ENCODE results near the gene ATP8A2.

The ATP8A2 gene

DNA sequence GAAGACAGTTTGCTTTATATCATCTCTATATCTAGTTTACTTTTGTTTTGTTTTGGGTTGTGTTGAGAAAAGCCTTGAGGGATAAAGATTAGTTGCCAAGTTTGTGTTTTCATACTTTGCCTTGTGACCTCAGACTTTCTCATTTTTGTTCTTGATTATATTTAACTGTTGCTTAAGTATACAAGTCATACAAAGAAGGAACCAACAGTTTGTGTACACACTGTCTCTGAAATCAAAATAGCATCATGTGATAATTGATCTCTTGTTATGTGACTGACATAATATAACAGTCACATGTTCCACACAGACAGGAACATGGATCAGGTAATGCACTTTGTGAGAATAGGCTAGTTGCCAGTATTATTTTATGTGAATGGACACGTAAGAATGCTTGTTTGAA, 609.3 kb downstream of the ATP8A2 start:
- DNase-seq, result no peak

DNA sequence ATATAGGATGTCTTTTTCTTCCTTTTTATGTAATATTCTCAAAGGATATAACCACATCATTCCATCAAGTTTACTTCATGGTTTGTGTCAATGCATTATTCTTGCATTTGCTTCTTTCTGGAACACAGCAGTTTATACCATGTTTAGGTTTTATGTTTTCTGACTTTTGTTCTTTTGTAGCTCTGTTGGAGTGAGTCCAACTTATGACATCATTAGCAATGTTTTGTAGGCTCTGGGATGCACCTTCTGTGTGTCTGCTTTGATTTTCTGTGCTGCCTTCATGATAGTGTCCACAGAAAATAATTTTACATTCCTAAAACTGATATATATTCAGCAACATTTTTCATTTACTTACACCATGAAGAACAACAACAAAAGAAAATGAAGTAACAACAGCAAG, 611.1 kb downstream of the ATP8A2 start:
- DNase-seq, result no peak

DNA sequence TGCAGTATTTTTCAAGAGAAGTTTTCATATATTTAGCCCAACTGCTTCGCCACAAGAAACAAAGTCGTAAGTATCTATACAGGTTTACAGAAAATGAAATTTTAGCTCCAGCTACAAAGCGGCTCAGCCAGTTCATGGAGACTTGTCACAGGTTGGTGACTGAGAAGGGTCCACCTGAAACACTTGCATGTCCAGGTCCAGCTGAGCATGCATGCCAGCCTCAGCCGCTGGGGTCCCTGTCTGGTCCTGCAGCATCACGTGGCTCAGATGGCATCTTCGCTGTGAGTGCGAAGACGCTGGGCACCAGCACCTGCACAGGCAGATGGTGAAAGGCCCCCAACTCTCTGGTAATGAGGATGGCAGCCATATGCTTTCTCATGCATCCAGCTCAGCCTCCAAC, 616.2 kb downstream of the ATP8A2 start:
- DNase-seq, result no peak

DNA sequence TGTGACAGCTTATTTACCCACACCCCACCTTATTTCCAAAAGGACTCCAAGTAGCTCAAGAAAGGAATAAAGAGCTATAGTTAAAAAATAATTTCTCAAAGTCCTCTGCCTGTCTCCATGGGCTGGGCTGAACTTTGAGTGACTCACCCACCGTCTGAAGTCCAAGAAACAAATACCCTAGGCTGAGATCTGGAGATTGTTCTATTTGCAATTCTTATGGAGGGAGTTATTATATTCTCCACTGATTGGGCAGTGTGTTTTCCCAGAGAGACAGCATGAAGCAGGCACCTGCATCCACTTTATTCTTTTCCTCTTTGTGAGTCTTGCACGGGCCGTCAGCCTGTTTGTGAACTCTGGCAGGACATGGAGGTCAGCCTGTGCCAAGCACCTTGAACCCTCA, 616.9 kb downstream of the ATP8A2 start:
- no peak for DNase-seq

DNA sequence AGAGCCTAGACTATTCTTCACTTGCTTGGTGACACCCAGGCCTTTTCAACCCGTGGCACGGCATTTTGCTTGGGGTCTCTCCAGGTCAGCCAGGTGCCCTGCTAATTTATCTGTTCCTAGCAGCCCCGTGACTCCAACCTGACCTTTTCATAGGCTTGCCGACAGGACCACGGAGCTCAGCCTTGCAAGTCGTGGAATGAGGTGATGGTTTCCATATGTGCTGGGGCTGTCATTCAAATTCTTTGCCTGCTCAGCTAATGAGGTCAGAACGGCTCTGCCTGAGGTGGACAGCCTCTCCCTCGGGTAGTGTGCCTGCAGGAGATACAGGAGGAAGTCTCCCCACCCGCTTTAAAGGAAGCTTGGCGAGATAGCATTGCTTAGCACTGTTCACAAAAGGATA, 619.0 kb downstream of the ATP8A2 start:
- no peak for DNase-seq

DNA sequence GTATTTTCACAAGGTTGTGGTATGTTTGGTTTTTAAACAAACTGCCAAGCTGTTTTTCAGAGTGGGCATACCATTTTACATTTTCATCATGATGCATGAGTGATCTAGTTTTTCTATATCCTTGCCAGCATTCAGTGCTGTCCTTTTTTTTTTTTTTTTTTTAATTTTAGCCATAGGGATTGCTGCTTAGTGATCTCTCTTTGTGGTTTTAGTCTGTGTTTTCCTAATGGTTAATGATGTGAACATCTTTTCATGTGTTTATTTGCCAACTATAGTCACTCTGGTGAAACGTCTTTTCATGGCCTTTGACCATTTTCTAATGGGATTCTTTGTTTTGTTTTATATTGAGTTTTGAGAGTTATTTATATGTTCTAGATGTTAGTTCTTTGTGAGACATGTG, 620.3 kb downstream of the ATP8A2 start:
- DNase-seq, result no peak

DNA sequence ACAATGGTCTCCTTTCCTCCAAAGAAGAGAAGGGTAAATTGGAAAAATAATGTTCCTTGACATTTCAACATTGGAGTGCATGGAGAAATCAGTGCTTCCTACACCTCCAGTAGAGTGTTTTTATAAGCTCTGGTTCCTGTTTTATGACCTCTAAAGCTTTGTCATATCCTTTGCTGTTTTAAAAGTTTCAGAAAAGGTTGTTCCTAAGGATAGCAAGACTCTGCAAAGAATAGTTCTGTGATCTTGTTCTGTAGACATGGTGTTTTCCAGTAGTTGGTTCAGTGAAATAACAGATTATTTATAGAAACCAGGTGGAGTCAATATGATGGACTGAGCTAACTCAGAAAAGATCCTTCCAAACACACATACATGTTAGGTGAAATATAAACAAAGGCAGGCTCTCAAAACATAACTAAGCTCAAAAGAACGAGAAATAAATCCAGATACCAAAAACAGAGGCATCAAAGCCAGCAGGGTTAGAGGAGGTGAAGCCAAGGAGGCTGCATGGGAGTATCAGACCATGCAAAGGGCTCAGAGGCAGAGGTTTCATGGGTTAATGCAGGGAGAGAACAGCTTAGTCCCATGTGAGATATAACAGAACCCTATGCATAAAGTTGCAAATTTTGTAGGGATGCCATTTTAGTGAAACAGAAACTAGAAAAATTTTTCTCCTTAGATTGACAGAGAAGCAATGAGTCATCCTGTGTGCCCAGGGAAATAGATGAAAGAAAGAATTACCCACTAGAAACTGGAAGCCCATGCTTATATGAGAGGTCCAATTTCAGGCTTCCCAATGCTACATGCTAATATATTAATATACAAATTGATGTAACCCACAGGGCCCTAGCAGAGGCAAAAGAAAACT, 635.7 kb downstream of the ATP8A2 start:
- no peak for DNase-seq

DNA sequence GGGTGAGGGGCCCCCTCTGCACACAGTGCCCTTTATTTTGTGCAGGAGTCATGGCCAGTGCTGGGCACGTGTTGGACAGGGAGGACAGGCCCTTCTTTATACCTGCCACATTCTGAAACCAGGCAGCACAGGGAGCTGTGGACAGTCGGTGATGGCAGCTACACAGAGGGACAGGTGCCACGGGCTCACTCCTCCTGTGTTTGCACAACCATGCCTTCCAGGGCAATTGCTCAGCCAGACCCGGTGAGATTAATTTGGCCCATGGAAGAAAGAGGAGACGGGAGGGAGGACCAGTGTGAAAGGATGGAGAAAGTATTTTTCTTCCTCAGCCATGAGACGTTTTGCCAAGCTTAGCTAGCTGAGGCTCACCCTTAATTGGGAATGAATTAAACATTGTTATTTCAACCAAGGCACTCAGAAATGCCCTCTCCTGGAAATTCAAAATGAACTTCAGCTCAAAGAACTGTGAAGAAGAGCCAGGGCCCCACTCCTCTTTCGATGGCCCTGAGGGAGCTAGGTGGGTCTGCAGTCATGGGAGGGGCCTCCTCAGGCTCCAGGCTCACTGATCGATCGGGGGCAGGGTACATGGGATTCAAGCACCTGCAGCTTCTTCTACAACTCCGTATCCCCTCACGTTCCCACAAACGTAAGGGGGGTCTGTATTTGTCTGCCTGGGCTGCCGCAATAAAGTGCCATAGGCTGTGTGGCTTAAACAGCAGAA, 638.9 kb downstream of the ATP8A2 start:
- no peak for DNase-seq

DNA sequence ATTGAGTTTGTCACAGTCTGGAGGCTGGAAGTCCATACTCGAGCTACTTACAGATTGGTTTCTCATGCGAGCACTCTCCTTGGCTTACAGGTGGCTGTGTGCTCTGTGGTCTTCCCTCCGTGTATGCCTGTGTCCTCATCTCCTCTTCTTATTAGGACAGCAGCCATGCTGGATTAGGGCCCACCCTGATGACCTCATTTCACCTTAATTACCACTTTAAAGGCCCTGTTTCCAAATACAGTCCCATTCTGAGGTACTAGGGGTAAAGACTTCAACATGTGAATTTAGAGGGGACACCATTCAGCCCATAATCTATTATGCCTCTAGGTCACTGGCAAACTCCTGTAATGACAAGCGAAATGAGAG, 639.4 kb downstream of the ATP8A2 start:
- no peak for DNase-seq

DNA sequence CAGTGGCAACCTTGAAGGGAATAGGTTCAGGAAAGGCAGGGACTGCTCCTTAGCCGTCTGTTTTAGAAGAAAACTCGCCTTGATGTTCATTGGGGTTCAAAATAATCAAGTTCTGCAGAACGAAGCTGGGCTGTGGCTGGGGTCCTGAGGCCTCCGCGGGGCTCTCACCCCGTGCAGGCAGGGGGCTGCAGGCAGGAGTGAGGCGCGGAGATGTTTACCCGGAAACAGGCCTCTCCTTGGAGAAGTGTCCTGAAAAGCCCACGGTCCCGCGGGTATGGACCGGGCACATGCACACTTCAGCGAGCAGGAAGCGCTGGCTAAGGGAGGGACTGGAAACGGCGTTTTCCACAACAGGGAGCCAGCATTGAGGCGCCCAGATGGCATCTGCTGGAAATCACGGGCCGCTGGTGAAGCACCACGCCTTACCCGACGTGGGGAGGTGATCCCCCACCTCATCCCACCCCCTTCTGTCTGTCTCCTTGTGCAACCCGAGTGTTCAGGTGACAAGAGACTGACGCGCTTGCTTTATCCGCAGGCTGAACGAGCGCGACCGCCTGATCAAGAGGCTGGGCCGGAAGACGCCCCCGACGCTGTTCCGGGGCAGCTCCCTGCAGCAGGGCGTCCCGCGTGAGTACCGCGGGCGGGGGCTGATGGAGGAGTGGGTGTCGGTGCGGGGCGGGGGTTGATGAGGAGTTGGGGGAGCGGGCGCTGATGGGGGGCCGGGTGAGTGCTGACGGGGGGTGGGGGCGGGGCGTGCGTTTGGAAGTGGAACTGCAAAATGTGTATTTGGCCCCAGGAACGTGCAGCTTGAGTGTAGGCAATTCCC, 640.4 kb downstream of the ATP8A2 start:
- DNase-seq, result no peak

DNA sequence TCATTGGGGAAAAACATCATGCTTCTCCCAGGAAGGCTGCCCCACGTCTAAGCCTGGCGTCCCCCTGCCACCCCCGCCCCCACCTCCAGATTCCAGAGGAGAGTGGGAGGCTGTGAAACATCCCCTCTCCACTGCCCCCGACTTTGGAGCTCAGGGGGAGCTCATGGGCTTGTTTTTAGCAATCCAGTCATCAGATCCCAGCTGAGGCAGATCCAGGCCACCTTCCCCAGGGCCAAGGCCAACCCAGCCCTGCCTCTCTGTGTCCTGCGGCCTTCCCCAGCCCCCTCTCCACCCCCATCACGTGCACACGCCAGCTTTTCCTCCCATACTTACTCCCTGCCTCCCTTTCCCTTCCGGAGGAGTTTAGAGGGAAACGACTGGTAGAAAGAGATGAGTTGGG, 641.2 kb downstream of the ATP8A2 start:
- DNase-seq, result no peak

DNA sequence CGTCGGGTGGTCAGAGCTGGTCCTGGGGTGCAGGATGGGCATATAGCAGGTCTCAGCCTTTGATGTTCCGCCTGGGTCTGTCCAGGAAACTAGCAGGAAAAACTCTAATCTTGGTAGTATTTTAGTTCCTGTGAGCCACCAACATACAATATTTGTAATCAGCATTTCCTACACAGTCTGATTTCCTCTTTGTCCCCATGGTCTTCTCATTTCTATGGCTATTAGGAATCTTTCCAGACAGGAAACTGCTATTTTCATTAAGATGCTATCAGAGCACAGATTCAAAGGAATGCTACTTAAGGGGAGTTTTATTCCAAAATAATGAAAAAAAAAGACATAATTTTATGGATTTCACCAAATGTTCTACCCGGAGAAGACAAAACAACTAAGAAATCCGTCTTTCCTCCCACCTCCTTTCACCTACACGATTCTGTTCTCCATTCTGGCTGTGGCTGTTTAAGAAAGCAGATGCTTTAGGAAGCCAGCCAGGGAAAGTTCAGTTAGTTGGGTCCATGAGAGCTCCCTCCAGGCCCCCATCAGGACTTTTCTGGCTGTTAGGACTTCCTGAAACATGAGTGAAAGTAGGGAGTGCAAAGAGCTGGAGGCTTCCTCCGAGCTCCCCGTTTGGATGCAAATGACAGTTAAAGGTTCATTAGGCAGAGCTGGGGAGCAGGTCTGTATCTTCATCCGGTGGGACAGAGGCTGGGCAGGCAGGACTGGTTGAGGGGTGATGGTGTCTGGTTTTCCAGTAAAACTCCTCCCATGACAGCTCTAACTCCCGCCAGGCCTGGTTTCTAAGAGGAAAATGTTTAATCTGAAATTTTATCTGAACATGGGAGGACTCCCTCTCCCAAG, 643.7 kb downstream of the ATP8A2 start:
- no peak for DNase-seq

DNA sequence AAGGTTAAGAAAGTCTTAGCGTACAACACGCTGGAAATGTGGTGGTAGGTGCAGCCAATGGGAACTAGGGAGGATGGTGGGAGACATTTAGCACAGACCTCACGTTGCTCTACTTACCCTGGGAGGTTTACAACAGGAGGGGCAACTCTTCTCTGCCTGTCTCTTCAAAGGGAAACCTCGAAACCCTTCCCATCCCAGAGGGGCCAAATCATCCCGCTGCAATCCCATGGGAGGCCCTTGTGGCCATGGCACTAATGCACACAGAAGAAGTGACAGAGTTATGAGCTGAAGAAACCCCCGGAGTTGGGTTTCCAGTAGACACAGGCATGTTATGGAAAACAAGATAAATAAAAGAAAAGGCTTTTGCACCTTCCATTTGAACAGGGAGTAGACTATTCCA, 644.4 kb downstream of the ATP8A2 start:
- DNase-seq, result no peak

DNA sequence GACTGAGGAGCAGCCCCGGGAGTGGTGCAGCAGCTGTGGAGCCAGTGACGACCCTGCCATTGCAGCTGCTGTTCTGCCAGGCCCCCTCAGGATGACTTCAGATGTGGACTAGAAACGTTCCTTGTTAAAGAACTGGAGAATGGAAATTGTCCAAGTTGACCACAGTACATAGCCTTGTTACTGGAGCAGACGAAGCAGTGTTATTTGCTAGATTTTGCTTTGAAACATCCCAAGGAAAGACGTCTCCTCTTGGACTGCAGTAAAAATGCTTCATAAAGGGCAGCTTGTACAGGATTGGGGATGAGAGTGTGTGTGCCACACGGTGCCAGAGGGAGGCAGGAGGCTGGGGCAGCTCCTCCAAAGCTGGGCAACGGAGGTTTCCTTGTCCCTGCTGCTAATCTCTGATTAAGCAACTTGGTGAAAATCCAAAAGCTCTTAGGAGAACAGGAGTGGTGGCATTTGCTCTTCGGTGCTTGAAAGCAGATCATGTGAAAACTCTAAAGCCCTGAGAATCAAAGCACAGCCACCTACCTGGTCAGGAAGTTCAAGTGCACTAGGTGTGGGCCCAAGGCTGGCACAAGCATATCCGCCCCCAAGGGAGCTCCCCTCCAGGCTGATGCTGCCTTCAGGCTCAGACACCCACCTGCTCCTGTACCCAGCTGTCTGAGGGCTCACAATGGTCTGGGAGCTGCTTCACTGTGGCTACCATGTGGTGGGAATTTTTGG, 645.6 kb downstream of the ATP8A2 start:
- no peak for DNase-seq

DNA sequence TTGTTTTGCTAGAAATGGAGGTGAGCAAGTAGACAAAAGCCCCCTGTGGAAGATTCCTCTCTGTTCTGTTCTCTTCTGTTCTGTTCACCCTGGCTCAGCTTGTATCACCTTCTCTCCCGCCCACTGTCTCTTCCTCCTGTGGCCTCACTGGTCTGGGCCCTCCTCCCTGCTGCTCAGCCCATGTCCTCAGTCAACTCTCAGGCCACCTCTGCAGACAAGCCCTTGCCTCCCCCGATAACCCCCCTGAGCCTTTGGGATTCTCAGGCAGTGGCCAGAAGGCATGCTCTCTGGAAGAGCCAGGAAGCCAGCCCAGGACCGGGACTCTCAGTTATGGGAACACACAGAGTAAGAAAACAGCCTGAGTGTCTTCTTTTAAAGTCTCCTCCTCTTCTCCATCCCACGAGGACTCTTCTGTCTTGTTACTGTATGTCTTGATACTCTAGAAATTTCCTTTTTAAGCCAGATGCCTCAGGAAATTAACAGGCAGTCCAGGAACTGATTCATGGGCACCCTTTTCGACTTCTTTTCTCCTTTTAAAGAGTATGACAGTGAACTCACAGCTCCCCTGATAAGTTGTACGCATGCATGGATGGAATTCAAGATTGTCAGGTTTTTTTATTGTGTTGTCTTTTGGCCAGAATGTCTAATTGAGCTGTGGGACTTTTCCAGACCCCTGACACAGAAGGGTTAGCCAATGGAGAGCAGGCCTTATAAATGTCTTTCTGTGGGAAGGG, 646.3 kb downstream of the ATP8A2 start:
- DNase-seq, result no peak

DNA sequence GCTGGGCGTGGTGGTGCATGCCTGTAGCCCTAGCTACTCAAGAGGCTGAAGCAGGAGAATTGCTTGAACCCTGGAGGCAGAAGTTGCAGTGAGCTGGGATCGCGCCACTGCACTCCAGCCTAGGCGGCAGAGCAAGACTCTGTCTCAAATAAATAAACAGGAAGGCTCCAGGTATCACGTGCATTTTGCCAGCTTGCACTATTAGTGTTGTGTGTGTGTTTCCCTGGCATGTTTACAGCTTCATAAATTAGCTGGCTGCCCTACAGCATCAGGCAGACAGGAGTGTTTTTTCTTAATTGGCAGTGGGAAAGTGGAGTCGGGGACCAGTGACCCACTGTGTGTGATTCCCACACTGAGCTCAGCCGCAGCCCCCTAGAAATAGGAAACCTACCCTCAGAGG, 647.5 kb downstream of the ATP8A2 start:
- no peak for DNase-seq

DNA sequence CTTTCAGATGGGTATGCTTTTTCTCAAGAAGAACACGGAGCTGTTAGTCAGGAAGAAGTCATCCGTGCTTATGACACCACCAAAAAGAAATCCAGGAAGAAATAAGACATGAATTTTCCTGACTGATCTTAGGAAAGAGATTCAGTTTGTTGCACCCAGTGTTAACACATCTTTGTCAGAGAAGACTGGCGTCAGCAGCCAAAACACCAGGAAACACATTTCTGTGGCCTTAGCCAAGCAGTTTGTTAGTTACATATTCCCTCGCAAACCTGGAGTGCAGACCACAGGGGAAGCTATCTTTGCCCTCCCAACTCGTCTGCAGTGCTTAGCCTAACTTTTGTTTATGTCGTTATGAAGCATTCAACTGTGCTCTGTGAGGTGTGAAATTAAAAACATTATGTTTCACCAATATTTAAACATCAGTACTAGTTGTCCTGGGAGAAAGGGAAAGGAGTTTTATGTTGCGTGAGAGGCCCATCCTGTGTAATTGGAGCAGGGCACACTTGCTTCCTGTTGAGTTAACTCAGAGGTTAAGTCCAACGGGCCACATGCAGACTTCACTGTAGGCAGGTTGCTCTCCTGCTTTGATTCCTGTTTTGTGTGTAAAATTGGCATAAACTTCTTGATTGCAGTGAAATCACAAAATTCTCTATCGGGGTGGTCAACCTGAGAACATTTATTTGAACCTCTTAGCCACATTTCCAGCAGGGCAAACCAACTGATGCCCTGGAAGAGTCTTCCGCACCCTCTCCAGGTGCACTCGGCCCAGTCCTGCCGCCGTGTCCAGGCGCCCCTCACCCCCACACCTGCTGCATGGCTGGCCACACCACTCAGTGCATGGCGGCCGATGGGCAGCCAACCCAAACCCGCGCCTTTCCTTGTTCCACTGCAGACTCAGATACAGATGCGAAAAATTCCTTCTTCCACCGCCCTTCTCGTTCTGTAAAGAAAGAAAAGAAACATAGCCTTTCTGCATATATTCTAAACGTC, 648.4 kb downstream of the ATP8A2 start:
- DNase-seq, result no peak

DNA sequence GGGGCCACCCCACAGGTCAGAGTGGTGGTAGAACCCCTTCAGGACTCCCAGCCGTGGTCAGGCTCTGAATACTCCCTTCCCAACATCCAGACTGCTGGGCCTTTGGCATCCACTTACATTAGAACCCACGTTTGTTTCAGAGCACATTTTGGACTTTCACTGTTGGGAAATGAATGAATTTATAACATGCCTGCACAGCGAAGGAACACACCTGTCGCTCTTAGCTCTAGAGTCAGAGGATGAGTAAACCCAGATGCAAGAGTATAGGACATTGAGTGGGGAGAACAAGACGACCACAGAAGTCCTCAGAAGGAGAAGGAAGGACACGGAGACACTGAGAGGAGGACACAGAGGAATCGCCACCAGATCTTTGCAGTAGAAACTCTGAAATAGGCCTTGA, 649.1 kb downstream of the ATP8A2 start:
- DNase-seq, result no peak

DNA sequence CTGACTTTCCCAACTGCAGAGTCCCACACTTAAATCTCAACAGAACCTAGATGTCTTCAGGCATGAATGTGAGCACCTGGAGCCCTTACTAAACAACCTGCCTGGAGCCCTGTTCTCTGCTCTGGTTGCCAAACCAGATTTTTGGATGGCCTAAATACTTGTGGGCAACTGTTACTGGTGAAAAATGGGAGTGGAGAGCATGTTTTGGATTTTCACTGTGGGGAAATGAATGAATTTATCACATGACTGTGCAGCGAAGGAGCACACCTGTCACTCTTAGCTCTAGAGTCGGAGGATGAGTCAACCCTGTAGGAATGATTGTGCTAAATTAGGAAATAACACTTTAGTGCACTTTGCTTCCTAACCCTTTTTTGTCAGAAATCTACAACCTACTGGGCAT, 649.7 kb downstream of the ATP8A2 start:
- DNase-seq, result no peak

DNA sequence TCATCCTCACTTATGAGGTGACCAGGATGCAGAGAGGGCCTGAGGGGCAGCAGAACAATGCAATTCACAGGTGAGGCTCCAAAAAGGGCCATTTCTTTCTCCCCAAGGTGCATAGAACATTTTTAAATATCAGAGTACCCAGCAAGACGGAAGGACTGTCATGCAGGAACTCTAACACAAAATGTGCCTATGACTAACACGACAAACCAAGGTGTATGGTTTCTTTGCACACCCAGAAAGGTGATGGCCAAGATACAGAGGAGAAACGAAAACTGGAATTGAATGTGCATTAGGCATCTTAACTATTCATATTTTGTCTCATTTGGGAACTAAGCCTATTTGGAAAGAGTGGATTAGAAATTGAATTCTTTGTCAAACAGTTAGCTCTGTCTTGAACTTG, 650.2 kb downstream of the ATP8A2 start:
- DNase-seq, result no peak
